DOHH2 (cell line): Measurements from ENCODE around the gene TUT4.

Experiments used
- EZH2phosphoT487 ChIP-seq: fragments of 200-600 bp; sonication (generic); IDR thresholded peaks from 2 replicates; pipeline ENCODE4 v1.6.1; 2017; ENCODE audit warnings: borderline replicate concordance, mild to moderate bottlenecking, antibody characterized with exemption, low read length, moderate library complexity, mixed read lengths
- TF ChIP-seq, protein P1 (sequence below): fragments of 200-600 bp; sonication (generic); IDR thresholded peaks from one replicate; pipeline ENCODE4 v1.5.1; 2014; ENCODE audit warnings: antibody characterized with exemption, mild to moderate bottlenecking, low read depth, low read length; ENCODE audit not compliant: poor library complexity, severe bottlenecking

DNA sequence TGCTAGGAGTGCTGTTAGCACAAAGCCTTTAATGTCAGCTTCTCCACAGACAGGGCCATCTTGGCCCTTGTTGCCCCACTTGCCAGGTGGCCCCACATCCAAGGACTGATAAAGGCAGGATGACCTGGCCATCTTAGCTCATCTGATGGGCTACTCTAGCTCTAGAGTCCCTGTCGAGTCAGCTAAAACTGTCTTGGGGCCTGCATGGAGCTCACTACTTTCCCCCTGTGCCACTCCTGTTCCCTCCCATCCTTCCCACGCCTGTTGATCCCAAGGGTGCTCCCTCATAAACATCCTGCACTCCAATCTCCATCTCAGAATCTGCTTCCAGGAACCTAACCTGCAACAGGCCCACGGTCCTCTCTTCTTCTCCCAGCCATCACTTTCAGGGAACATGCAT, 48.6 kb upstream of the TUT4 start:
- TF ChIP-seq, protein P1, sequence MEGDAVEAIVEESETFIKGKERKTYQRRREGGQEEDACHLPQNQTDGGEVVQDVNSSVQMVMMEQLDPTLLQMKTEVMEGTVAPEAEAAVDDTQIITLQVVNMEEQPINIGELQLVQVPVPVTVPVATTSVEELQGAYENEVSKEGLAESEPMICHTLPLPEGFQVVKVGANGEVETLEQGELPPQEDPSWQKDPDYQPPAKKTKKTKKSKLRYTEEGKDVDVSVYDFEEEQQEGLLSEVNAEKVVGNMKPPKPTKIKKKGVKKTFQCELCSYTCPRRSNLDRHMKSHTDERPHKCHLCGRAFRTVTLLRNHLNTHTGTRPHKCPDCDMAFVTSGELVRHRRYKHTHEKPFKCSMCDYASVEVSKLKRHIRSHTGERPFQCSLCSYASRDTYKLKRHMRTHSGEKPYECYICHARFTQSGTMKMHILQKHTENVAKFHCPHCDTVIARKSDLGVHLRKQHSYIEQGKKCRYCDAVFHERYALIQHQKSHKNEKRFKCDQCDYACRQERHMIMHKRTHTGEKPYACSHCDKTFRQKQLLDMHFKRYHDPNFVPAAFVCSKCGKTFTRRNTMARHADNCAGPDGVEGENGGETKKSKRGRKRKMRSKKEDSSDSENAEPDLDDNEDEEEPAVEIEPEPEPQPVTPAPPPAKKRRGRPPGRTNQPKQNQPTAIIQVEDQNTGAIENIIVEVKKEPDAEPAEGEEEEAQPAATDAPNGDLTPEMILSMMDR: no peak
- no peak for TF ChIP-seq EZH2phosphoT487
